HUDEP-2 (cell line): Measurements from ENCODE around the gene HOXC5.

Experiments
- DNase-seq, 76 experiments: peaks; one replicate each; lab custom pipeline; 2025; ENCODE audit not compliant: unreplicated experiment in 76 of 76; lab: John Stamatoyannopoulos, UW

The HOXC5 gene

DNA sequence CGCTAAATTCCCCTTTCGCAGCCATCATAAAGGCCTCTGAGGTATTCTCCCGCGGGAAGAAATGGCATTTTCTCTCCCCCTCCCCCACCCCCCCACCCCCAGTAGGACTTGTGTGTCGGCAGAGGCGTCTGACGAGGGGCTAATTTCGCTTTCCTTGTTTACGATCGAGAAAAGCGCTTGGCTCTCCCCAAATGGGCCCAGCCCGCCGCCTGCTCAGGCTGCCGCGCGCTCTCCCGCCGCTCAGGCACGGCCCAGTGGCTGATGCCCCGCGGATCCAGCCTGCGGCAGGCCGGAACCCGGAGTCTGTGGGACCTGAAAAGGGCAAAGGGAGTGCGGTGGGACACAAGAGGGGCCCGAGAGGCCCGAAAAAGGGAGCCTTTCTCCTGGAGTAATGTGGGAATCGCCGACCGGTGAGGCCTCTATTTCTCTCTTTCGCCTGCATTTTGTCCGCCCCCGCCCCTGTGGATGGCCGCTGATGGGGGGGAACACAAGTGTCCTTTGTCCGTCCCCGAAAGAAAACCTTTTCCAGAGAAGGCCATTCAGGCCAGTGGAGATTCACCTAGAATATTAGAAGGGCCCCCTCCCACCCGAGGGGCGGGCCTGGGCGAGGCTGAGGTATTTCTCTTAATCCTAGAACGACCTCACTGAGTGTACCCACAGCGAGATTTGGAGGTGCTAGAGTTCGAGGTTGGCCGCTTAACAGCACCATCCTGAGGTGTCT, 13.6 kb upstream of the HOXC5 start:
- DNase-seq = no peak

GRCh38 chr12:54019924-54020590, 12.8 kb upstream of the HOXC5 start:
- DNase-seq = no peak

GRCh38 chr12:54020591-54021405, 12.1 kb upstream of the HOXC5 start:
- DNase-seq = no peak

- DNase-seq = peak in 1 of 76 experiments; percentile 7
Observed at GRCh38 chr12:54021432-54022013, 11.3 kb upstream of the HOXC5 start.

DNA sequence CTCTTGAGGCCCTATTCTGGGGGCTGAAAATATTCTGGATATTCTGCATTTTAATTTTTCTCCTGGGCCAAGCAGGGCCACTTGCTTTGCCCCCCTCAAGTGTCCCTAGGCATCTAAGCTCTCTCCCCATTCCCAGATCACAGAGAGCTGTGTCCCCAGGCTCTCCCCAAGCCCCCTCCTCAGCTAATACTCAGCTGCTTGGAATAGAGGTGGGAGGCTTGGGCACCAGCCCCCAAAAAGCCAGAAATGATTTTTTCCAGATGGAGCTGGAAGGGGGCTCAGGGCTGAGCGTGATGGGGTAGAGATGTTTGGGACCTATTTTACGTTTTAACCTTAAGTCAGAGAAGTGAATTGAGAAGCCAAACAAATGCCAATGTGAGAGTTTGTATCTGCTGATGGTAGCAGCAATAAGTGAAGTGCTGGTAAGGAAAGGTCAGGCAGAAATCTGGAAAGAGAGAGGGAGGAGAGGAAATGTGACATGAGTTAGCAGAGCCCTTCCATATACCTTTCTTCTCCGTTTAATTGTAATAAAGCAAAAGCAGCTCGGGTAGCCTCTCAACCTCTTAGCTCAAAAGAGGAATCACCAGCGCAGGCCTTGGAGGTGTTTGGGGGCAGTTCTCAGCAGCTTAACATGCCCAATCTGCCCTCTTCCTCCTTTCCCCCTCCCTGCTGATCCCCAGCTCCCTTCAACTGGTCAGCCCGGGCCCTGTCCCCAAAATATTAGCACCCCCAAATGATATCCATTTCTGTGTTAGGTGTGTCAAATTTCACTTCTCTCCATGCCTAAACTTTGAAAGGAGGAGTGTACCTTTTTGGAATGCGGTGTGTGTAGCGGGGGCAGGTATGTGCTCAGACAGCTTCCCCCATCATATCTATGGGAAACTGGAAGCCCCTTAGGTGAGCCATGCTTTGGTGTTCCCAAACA, 9.6 kb upstream of the HOXC5 start:
- no peak for DNase-seq

- no peak for DNase-seq
Observed at GRCh38 chr12:54024127-54024526, 8.7 kb upstream of the HOXC5 start.

GRCh38 chr12:54024581-54025305, 8.1 kb upstream of the HOXC5 start:
- DNase-seq = no peak

GRCh38 chr12:54025499-54026405, 7.1 kb upstream of the HOXC5 start:
- DNase-seq = no peak

- DNase-seq = no peak
Observed at GRCh38 chr12:54026640-54027441, 6.0 kb upstream of the HOXC5 start.

DNA sequence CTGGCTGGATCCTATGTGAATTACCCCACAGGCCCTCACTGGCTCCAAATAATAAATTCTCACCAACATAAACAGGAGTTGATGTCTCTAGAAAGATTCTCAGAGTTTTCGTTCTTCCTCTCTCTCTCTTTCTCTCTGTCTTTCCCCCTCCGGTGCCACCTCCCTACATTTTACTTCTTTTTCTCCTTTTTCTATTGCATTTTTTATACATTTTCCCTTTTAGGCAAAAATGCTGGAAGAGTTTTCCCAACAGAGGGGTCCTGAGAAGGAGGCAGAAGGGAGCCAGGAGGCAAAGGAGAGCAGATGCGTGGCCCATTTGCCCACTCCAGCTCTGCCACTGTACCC, 5.4 kb upstream of the HOXC5 start:
- no peak for DNase-seq

- DNase-seq = no peak
Observed at GRCh38 chr12:54028314-54029201, 4.3 kb upstream of the HOXC5 start, which contains the start of gene HOXC6. Gene HOXC6 (plus strand): TSS chr12:54028440. CDS start chr12:54028522, 82 bp downstream.

GRCh38 chr12:54029529-54030441, 3.1 kb upstream of the HOXC5 start:
- DNase-seq = no peak

DNA sequence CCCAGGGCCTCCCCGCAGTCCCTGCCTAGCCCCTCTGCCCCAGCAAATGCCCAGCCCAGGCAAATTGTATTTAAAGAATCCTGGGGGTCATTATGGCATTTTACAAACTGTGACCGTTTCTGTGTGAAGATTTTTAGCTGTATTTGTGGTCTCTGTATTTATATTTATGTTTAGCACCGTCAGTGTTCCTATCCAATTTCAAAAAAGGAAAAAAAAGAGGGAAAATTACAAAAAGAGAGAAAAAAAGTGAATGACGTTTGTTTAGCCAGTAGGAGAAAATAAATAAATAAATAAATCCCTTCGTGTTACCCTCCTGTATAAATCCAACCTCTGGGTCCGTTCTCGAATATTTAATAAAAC, 2.4 kb upstream of the HOXC5 start:
- DNase-seq = no peak

GRCh38 chr12:54030889-54031471, 1.9 kb upstream of the HOXC5 start:
- DNase-seq = no peak

DNA sequence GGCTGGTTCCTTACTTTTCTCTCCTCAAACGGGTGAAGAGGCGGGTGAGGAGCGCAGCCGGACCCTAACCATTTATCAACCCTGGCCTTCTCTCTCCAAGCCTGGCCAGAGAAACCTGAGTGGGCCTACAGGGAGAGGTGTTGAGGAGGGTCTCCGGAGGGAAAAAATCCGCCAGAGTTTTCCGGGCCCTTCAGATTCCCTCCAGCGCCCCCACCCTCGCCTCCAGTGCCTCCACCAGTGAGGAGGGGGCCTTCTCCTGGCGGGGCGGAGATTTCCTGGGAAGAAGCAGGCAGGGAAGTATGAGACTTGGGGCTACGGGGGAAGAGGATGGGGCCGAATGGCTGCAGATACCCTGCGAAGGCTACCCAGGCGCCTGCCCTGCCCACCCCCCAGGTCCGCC, 1.4 kb upstream of the HOXC5 start:
- DNase-seq = no peak
